8988T (cell line): ENCODE measurements around the gene NPEPPS.
"Not testable (repeated sequence)": the region's sequence is repeated elsewhere in the genome, so short reads cannot be mapped to it uniquely, and the experiment has no call there.

Source experiments
- DNase-seq: peaks from one replicate; pipeline ENCODE4 v3.0.0; 2011

Gene NPEPPS

GRCh38 chr17:47567261-47567660 lies 36.4 kb downstream of the NPEPPS start:
- DNase-seq: not testable (repeated sequence)

GRCh38 chr17:47572561-47572960 lies 41.7 kb downstream of the NPEPPS start:
- DNase-seq: not testable (repeated sequence)

GRCh38 chr17:47582416-47582815 lies 51.5 kb downstream of the NPEPPS start:
- DNase-seq: not testable (repeated sequence)

- not testable (repeated sequence) for DNase-seq
Measured at GRCh38 chr17:47586378-47587055, 55.6 kb downstream of the NPEPPS start.

- DNase-seq: not testable (repeated sequence)
Measured at GRCh38 chr17:47593522-47593921, 62.6 kb downstream of the NPEPPS start.

- no peak for DNase-seq
Measured at GRCh38 chr17:47603830-47604597, 73.1 kb downstream of the NPEPPS start.

GRCh38 chr17:47604598-47604927 lies 73.7 kb downstream of the NPEPPS start:
- no peak for DNase-seq

- no peak for DNase-seq
Measured at GRCh38 chr17:47605011-47605410, 74.1 kb downstream of the NPEPPS start.

- no peak for DNase-seq
Measured at GRCh38 chr17:47607481-47607880, 76.6 kb downstream of the NPEPPS start.

GRCh38 chr17:47611372-47612350 lies 80.8 kb downstream of the NPEPPS start:
- no peak for DNase-seq

- DNase-seq: no peak
Measured at GRCh38 chr17:47615766-47616424, 85.0 kb downstream of the NPEPPS start.

GRCh38 chr17:47618410-47618809 lies 87.5 kb downstream of the NPEPPS start:
- DNase-seq: no peak

GRCh38 chr17:47620503-47621245 lies 89.8 kb downstream of the NPEPPS start:
- DNase-seq: no peak

GRCh38 chr17:47621293-47622179 lies 90.6 kb downstream of the NPEPPS start:
- peak; percentile 73 for DNase-seq

- DNase-seq: no peak
Measured at GRCh38 chr17:47622180-47622549, 91.3 kb downstream of the NPEPPS start.

- DNase-seq: no peak
Measured at GRCh38 chr17:47624727-47625068, 93.8 kb downstream of the NPEPPS start.

GRCh38 chr17:47628014-47628566 lies 97.2 kb downstream of the NPEPPS start:
- DNase-seq: no peak

GRCh38 chr17:47629826-47630225 lies 98.9 kb downstream of the NPEPPS start:
- DNase-seq: no peak

GRCh38 chr17:47630614-47631013 lies 99.7 kb downstream of the NPEPPS start:
- no peak for DNase-seq

- no peak for DNase-seq
Measured at GRCh38 chr17:47632991-47633390, 102.1 kb downstream of the NPEPPS start.

GRCh38 chr17:47633996-47634395 lies 103.1 kb downstream of the NPEPPS start:
- no peak for DNase-seq
